Medulla oblongata (tissue), 1 donor: ENCODE measurements around the gene POU3F1.
"Not testable (repeated sequence)": the region's sequence is repeated elsewhere in the genome, so short reads cannot be mapped to it uniquely, and the experiment has no call there.

ENCODE experiments used
- DNase-seq: peaks from one replicate; pipeline ENCODE4 v3.0.0-alpha.2; 2015; ENCODE audit errors: extremely low spot score

POU3F1 gene

DNA sequence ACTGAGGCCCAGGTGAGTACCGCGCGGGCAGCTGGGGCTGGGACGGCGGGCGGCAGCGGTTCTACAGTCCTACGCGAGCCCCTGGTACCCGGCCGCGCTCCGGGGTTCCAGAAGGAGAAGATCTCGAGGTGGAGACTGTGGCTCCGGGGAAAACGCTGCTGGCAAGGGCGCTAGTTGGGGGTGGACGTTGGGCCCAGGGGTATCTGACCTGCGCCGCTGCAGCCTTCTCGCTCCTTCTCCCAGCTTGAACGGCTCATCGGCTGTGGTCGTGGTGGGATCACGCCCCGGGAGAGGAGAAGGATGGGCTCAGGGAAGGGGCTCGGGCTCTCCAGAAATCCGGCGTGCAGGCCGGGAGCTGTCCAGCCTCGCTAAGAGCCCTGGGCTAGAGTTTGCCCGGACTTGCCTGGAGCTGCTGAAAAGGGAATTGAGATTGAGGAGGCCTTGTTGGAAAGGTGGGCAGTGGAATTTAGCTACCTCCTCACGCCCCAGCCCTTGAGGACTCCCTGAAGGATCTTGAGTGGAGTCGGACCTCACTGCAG lies 1.1 kb upstream of the POU3F1 start:
- no peak for DNase-seq

DNA sequence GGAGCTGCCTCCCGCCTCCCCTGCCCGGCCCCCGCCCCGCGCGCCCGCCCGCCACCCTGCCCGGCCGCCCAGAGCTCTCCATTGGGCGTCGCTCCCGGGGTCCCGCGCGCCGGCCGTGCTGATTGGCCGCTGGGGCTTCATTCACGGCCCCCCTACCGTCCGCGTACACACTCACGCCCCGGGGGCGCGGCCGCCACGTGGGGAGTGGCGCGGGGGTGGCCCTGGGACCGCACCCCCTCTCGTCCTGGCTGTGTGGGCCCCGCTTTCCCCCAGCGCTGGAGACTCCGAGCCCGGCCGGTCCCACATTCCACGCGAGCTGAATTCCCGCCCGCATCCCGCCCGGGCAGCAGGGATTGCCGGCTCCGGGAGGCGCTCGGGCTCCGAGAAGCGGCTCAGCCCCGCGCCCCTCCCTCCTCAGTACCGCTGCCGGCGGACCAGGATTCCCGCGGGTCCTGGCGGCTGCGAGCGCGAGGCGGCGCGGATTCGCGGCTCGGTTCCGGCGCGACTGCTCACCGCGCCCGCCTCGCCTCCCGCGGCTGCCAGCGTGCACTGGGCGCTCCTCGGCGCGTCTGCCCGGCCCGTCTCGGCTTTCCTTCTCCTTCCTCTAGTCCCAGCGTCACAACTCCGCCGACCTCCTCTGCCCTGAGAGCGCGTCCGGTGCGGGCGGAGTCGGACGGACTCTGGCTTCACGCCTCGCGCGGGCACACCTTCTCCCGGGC lies 450 bp upstream of the POU3F1 start:
- peak; percentile 89 for DNase-seq

GRCh38 chr1:38045401-38046332 lies 926 bp downstream of the POU3F1 start:
- DNase-seq = peak; percentile 25

DNA sequence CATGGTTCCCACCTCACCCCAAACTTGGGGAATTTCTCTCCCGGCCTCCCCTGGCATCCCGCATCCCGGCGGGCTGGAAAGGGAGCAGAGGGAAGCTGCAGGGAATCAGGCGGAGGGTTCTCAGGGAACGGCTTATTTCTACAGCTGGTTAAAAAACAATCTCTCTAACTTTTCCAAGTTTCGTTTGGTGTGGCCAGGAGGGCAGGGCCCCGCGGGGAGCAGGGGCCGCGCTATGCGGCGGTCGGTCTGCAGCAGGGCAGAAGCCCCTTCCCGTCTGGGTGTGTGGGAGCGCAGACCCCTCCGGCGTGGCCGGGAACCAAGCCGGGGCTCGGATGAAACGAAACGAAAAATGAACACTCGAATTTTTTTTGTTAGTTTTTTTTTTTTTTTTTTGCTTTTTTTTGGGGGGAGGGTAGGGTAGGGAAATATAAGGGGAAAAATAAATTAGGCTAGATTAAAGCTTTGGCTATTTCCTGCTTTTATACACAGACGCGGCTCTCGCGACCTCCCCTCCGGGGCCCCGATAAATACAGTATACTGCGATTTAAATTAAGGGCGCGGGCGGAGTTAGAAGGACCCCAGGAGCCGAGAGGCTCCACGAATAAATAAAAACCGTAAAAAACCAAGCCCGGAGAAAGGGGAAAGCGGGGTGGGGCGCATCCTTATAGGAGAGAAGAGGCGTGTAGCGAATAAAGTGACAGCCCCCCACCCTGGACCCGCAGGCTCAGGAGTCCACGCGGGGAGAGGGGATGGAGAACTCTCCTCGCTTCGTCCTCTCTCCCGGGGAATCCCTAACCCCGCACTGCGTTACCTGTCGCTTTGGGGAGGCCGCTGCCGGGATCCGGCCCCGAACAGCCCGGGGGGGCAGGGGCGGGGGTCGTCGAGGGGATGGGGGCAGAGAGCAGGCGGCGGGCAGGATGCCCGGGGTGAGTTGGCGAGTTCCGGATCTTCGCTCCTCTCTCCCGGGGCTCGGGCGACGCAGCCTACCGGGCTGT lies 2.1 kb downstream of the POU3F1 start:
- no peak for DNase-seq

DNA sequence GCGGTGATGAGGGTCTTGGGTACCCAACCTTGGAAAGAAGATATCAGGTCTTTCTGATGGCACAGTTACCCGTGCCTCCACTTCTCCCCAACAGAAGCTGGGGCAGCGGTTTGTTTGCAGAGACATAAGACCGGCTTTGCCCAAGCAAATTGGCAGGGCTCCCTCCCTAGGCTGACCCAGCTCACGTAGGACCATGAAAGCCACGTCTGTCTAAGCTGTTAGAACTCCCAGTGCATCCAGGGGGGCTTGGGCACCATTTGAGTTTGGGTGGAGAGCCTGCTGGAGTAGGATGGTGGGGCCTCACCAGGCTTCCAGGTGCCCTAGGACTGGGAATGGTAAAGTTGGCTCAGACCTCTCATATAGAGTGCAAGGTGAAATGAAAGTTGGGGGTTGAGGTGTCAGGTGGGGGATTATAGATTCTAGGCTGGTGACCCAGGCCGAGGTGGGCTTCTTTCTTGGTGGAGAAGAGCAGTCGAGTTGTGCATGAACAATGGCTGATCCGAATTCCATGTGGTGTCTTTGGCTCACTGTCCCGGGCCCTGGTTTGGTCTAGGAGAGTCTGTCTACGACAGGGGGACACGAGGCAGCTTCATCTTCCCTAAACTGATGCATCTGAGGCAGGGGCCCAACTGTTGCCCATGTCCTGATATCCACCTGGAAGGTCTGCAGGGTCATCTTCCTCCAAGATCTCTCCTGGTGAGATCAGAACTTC lies 3.4 kb downstream of the POU3F1 start:
- DNase-seq = no peak

DNA sequence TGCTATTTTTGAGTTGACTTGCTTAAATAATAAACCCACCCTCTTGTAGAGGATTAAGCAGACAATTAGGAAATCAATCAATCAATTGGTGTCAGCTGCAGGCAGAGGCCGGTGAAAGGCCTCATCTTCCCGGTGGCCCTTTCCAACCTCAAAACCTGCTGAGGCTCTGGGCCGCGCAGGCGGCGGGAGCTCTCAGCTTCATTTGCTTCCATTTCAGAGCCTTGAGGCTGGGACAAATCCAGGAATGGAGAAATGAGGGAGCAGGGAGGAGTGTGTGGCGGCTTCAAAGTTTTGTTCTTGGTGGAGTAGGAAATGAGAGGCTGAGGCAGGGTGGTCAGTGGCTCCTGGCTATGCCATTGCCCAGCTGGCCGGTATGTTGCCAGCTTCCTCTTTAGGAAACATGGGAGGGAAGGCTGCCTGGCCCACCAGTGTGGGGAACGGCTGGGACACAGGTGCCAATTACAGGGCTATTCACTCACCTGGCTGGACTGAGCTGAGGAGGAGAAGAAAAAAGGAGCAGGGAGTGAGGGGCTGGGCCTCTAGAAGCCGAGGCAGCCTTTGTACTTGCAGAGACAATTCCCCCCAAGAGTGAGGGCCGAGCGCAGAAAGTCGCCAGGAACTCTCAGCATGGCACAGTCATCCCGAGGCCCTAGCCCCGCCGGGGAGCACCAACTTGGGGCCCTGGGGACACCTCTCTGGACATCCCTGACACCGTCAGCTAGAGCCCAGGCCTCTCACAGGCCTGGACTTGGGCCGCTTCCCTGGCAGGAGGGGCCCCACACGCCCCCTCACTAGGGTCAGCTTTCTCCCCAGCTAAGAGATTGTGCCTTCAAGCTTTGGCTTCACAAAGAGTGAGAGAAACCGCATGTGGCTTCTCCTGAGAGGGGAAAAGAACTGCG lies 4.4 kb downstream of the POU3F1 start:
- DNase-seq = no peak

DNA sequence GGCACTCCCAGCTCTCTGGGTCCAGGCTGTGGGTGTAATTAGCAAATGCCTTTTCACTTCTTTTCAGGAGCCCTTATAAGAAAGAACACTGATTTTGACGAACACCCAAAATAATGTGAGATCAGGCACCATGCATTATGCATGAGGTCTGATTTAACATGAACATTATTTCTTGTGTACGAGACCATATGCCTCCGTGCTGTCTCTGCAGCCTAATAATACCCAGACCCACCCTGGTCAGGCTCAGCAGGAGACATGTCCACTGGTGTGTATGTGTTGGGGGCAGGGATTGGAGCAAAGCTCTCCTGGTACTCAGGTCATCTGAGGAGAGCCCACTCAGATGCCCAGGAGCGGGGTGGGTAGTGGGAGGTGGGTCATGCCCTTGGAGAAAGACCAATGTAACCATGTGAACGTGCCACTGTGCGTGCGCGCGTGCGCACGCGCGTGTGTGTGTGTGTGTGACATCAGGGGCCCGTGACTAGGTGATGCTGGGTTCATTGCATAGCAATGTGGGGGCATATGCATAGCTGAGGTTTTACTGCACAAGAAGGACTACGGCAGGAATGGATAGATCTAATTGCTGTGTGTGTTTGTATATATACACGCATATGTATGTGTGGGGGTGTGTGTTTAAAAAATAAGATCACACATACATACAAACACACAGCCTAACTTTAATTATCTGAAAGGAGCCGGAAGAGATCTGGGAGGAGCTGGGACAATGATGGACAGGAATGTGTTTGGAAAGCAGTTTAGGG lies 7.1 kb downstream of the POU3F1 start:
- no peak for DNase-seq

GRCh38 chr1:38038861-38039260 lies 7.7 kb downstream of the POU3F1 start:
- DNase-seq = no peak

- no peak for DNase-seq
Observed at GRCh38 chr1:38037221-38037939, 9.2 kb downstream of the POU3F1 start.

- no peak for DNase-seq
Observed at GRCh38 chr1:38034871-38035270, 11.7 kb downstream of the POU3F1 start.

DNA sequence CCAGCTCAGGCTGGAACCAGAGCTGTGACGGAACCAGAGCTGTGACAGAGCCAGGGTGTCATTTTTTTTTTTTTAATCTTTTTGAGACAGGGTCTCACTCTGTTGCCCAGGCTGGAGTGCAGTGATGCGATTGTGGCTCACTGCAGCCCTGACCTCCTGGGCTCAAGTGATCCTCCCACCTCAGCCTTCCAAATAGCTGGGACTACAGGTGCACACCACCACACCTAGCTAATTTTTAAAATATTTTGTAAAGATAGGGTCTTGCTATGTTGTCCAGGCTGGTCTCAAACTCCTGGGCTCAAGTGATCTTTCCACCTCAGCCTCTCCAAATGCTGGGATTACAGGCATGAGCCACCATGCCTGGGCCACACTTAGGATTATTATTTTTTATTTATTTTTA lies 13.6 kb downstream of the POU3F1 start:
- DNase-seq = not testable (repeated sequence)

DNA sequence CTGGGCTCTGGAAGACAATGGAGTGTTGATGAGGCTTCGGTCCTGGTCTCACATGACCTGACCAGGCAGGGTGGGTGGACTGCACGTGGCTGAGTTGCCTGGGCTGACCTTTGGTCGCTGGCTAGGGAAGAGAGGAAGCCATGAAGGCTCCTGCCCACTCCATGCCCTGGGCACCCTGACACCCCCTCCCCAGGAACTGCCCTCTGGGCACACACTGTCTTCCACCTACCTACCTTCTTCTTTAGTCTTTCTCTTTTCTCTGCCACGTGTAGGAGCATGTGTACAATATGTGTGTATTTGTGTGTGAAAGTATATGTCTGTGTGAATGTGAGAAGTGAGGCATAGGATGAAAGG lies 15.1 kb downstream of the POU3F1 start:
- DNase-seq = no peak

DNA sequence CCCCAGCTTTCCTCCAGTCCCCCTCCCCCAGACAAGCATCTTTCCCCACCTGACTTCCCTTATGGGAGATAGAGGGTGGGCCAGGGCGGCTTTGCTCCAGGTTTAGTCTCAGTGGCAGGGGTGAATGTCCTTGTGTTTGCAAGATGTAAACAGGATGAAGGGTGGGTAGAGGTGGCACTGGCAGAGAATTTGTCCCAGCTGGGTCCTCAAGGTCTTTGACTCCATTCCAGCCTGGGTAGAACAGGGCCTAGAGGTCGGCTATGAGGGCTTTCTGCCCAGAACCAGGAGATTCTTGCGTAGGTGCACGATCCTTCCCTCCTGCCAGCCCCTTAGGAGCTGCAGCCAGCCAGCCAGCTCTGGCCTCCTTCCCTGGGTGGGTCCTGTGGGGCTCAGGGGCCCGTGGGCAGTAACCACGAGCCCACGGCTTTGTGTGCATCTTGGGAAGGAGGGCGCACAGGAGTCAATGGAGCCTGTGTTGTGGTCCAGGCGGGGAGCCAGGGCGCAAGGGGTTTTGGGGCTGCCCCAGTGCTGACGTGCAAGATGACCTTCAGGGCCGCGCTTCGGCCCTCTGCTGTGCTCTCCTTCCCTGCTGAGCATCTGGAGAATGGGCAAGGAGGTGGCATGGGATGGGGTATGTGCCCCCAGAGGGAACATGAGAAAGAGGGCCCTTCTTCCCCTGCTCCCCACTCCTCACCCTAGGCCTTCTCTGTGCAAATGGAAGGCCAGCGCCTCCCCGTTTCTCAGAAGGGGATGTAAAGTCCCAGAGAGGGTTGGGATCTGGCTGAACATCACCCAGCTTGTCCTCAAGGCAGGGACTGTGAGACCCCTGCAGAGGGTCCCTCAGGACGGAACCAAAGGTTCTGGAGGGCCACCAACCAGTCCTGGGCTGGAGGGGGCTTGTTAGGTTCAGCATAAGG lies 15.7 kb downstream of the POU3F1 start:
- DNase-seq = no peak

DNA sequence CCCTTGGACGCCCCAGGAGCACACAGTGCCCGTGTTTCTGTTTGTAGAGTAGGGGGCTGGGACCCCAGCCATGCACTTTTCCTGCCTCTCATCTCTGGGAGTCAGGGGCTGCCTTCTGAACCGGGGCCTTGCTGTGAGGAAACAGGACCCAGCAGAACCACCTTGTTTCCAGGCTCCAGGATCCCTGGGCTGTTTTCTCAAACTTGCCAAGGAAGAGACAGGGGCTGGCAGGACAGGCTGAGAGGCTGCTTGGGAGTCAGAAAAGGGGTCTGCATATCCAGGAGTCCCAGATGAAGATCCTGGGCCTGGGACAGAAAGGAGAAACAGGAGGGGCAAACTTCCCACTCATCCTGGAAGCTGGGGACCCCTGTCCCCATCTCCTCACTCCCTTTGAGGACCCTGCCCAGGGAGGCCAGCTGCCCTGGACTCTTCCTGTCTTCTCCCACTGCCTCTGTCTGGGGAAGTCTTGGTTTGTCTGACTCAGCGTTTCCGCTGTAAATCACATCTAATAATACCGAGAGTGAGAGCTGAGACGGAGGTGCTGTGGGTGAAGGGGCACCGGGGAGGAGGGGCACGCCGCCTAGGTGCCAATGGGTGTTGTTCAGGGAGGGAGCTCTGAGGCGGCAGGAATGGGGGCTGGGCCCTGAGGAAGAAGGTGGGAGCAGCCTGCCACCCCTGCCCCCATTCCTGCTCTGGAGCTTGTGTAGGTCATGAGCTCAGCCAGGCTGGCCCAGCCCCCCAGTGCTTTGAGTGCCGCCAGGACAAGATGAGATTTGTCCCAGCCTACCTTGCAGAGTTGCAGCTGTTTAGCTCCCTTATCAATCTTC lies 16.7 kb downstream of the POU3F1 start:
- DNase-seq = peak; percentile 54

GRCh38 chr1:38029081-38029681 lies 17.4 kb downstream of the POU3F1 start:
- DNase-seq = peak; percentile 22

DNA sequence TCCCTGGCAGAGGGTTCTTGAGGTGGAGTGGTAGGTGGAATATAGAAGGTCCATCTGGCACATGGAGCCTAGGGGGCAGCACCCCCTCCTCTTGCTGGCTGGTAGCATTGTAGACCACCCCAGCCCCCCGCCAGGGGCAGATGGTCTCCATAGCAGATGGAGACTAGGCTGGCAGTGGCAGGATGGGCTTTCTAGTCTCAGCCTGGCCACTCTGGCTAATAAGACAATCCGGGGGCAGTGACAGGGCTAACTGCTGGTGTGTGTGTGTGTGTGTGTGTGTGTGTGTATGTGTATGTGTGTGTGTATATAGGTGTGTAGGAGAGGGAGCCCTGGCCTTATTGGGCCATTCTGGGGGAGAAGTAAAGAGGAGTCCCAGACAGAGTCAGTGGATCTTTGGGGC lies 17.9 kb downstream of the POU3F1 start:
- DNase-seq = no peak
